ENCODE measurements around the gene CFAP61.
A peak's percentile ranks its signal among the peaks of the same experiment; 100 is the strongest.
"Not testable (repeated sequence)": the region's sequence is repeated elsewhere in the genome, so short reads cannot be mapped to it uniquely, and the experiment has no call there.

The CFAP61 gene, protein sequence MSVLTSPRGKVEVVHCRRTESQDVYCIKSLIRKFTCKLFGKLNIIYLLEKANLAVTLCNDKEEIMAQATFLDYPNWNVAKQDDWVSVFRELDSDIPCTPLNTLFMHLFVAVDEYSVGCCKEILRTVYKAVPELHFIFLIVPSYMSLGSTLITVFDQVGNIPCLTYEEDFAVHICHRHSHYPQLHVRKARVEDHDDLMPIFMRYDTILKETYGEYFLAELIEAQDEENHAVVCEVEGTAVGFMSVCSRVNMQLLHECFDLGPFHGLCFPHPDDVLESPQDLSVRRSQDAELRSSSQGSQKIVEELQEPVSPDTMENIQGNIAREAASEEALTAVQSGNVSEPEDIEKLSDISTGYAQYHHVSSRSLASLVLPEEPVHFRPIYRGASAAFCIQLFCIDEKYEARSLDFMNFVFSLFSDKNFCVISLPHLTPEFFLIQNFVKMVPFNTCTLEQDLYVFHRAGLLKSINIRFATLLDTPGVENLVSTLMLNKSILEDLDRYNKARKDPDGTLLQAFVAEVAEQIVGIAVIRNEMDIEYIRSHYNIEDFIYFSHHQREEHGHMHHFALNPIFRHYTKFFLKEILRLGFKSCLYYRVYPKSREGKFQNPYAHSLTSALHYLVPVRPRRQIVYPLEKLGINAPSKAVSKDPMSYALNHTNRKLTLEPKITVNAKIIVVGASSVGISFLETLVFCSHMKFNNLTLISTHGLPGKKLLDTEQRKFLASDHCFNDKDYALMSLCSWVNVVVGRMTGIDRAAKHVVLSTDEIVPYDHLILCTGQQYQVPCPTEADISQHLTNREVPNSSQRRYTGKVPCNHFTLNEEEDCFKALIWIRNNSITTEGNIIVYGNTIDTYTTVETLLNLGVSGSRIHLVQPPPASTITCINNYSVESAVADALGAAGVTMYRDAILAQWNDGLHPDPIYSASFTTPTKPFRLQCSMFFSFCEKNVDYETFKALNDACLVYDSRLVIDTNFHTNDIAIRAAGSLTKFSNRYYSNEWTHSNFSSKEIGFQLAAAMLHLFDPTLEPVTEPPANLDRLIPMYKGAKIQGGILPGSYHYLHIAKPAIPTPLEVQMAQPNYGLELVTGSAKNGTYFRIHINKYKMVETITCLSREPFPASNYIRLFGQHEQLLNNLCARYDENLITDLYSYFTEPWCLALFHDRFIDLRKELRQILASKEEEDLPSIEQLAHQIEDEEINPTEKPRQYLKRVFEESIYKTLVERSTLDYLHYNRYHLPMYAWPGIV

DNA sequence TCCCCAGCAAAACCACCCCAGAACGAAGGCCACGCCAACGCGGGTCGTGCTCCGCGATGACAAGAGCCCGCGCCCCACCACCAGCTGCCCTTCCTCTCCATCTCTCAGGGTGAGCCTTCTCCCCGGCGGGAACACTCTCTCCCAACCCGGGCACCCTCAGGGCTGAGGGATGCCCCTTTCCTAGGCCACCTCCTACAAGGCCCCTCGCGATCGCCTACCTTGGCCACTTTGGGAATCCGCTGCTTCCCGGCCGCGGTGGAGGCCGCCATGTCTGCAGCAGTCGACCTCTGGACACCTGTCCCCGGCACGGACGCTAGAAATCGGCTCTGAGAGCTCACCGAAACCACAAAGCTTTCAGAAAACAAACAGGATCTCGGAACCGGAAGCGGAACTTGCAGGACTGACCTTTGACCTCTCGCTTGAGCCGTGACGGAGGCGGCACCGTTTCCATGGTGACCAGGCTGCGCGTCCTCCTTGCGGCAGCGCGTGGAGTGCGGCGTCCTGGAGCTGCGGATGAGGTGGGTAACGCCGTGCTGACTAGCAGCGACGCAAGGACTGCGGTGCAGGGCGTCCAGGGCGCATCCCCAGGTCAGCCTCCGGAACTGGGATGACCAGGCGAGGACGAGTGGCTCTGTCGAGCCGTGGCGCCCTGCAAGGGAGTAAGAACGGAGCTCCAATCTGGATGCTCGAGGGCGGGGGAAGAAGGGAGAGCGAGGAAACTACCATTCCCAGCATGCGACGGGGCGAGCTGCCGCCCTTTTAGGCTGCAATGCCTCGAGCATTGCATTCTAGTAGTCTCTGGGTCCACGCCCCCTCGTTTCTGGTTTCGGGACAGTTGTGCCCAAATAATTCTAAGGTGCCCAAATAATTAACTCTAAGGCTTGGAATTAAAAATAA is at the start of gene CFAP61, which contains the start of gene CRNKL1:
Gene CFAP61 (plus strand): TSS at position 459 of the 897 bp plus-strand sequence. CDS start 4,122 bp downstream, outside the sequence.
Gene CRNKL1 (minus strand): TSS at position 393 of the 897 bp plus-strand sequence. CDS start 124 bp downstream, at position 269.
- peak; percentile 97 for DNase-seq

DNA sequence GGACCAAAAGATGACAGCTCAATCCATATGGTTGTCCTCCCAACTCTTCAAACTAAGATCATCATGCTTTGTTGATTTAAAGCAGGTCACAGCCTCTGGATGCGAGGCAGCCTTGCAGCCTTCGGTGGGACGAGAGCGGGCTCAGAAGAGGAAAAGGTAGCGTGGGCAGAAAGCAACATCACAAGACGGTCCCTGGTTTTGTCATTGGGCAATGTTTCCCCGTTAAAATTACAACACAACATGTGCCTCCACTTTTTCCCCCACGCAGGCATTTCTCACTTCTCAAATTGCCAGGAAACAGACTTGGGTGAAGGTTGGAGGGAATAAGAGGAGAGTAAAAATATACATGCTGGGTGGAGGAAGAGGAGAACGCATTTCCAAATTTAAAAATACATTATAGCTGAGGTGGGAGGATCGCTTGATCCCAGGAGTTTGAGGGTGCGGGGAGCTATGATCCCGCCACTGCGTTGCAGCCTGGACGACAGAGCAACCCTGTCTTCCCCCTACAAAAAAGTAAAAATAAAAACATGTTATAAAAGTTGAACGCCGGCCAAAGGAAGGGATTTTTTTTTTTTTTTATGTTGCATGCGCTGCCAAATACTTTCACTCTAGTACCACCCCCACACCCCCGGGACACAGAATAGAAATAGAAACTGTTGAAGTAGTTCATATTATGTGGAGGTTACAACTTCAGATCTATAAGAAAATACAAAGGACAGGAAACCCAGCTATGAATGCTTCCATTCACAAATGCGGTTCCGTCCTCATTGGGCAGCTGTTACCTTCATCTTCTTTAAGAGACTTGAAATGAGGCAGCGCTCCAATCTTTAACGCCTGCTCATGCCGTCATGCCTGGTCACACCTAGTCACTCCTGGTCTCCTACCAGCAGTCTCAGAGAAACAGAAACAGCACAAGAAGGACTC is 49.0 kb upstream of the CFAP61 start:
- peak; percentile 7 for DNase-seq

- DNase-seq = not testable (repeated sequence)
Observed at GRCh38 chr20:20003955-20004322, 48.4 kb upstream of the CFAP61 start.

GRCh38 chr20:20005342-20005741 is 47.0 kb upstream of the CFAP61 start:
- DNase-seq = no peak

DNA sequence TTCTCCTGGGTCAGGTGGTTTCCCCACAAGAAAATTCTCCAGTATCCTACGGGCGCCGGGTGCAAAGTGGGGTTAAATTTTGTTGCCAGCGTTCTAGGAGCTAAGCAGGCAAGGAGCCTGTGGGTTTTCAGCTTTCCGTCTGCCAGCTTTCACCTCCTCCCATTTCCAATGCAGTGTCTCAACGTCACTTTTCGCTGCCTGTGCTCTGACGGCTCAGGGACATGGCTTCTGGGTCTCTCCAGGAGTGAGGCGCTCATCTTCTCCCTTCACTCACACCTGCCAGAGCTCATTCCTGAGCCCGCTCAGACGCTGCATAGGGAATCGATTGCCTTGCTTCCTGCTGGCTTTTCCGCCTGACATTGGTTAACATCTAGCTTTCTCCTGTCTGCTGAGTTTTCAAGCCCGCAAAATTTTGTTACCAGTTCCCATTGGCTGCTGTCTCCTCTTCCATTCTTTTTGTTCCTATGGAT is 42.5 kb upstream of the CFAP61 start:
- no peak for DNase-seq

GRCh38 chr20:20010639-20011500 is 41.5 kb upstream of the CFAP61 start:
- DNase-seq = no peak

GRCh38 chr20:20012541-20012940 is 39.8 kb upstream of the CFAP61 start:
- no peak for DNase-seq

DNA sequence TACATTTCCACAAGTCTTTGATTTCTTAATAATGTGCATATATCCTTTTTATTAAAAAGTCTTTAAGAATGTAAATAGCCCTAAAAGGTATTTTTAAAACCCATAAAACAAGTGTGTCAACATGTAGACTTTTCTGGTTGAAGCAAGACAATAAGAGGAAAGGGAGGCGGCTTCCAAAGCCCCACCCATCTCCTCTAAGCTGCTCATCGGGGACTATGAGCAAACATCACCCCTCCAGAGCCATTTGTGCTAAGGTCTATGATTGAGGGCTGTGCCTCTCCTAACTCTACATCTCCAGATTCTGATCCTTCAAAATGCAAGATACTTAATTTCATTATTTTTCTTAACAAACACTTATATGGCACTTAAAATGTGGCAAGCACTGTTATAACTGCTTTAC is 37.7 kb upstream of the CFAP61 start:
- DNase-seq = no peak

- peak; percentile 91 for DNase-seq
Observed at GRCh38 chr20:20017001-20017843, 35.1 kb upstream of the CFAP61 start, which contains the start of gene NAA20. NAA20 (plus strand) TSS chr20:20017362; CDS start chr20:20017397, 35 bp downstream.

- peak; percentile 10 for DNase-seq
Observed at GRCh38 chr20:20017844-20018185, 34.5 kb upstream of the CFAP61 start.

- no peak for DNase-seq
Observed at GRCh38 chr20:20018366-20018765, 34.0 kb upstream of the CFAP61 start.

DNA sequence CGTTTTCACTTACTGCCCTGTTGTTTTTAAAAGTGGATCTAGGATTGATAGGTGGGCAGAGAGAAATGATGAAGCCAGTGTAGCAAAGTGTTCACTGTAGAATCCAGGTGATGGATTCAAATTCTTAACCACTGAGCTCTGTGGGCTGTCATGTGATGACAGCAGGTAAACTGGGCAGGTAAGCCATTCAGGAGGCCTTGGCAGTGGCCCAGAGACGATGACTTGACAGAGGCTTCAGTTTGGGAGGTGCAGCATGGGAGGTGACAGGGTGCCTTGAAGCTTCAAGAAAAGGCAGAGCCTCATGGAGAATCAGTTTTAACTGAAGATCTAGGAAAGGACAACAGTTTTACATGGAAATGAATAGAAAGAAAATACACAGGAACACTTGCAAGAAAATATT is 33.2 kb upstream of the CFAP61 start:
- DNase-seq = no peak

- no peak for DNase-seq
Observed at GRCh38 chr20:20020908-20021307, 31.4 kb upstream of the CFAP61 start.

GRCh38 chr20:20021835-20022234 is 30.5 kb upstream of the CFAP61 start:
- no peak for DNase-seq

DNA sequence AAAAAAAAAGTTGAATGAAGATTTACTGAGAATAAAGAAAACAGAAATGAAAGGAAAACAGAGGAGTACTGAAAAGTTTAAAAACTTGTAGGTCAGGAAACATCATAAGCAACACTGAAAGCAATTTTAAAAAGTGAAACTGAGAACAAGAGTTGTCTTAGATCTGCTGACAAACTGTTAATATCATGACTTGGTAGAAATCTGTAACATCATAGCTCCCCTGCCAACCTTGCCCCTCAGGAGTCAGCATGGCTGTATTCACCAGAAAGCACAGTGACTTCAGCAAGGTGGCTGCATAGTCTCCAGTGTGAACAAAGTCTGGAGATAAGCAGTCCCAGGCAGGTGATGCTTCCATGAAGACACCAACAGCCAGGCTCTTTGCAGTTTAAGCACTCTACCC is 29.8 kb upstream of the CFAP61 start:
- no peak for DNase-seq

- DNase-seq = no peak
Observed at GRCh38 chr20:20023395-20023794, 28.9 kb upstream of the CFAP61 start.

DNA sequence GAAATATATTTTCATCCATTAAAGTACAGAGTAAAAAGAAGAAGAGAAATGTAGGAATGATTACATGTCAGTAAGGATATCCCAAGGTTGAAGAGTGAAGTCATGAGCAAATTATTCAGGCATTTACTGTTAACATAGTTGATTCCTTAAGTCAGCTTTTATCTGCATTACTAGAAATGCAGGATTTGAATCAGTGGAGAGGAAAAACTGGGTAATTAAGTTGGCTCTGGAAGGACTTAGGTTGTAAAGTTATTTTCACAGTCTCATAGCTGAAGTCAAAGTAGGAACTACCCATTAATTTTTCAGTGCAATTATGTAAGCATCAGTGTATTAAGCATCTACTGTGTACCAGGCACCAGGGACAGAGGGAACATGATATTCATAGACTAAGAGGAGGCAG is 27.4 kb upstream of the CFAP61 start:
- DNase-seq = no peak

GRCh38 chr20:20027284-20027683 is 25.0 kb upstream of the CFAP61 start:
- DNase-seq = no peak

DNA sequence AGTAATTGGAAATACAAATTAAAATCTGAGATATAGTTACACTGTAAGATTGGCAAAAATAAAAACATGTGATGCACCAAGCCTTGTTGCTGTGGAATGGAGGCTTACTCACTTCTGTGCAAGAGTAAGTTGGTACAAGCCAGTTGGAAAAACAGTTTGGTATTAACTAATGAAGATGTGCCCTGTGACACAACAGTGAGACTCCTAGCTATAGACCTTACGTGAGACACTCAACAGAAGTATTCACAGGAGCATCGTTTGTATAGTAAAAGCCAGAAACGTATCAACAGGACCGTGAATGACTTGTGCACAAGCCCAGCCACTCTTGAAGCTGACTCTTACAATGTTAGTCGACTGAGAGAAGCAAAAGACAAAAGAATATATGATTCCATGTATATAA is 20.5 kb upstream of the CFAP61 start:
- DNase-seq = no peak

Measured in CD4-positive, alpha-beta T cell treated with Interleukin-17A for 1 hour (primary cell).